Fibroblast of lung (primary cell): ENCODE results near the gene RBMY1J. TPM values are rescaled to one million over a fixed set of nuclear protein-coding genes. Genes with fewer than 3 reads are reported as not detected.
"Not testable (repeated sequence)": the region's sequence is repeated elsewhere in the genome, so short reads cannot be mapped to it uniquely, and the experiment has no call there.

ENCODE experiments used
- DNase-seq, 2 donors: peaks; one replicate each; pipeline versions ENCODE4 v3.0.0 to v3.0.0-alpha.2; 2010; ENCODE audit warnings: low read depth in 2 of 2
- H2AFZ ChIP-seq: 2 replicates; pipeline ENCODE4 v1.5.1; 2012; ENCODE audit warnings: low read length, control low read depth, inconsistent platforms
- H3K27ac ChIP-seq: 2 replicates; pipeline ENCODE4 v1.5.1; 2011; ENCODE audit warnings: low read length, control low read depth; ENCODE audit not compliant: insufficient read depth
- H3K27me3 ChIP-seq: 2 replicates; pipeline ENCODE4 v1.5.1; 2011; ENCODE audit warnings: mild to moderate bottlenecking, low read length; ENCODE audit not compliant: control insufficient read depth, insufficient read depth
- H3K36me3 ChIP-seq: 2 replicates; pipeline ENCODE4 v1.5.1; 2011; ENCODE audit warnings: low read length; ENCODE audit not compliant: control insufficient read depth, insufficient read depth
- H3K4me1 ChIP-seq: 2 replicates; pipeline ENCODE4 v1.5.1; 2011; ENCODE audit warnings: low read length; ENCODE audit not compliant: control insufficient read depth, insufficient read depth; ENCODE audit errors: extremely low read depth
- H3K4me2 ChIP-seq: 2 replicates; pipeline ENCODE4 v1.5.1; 2011; ENCODE audit warnings: low read length, control low read depth; ENCODE audit not compliant: insufficient read depth; ENCODE audit errors: extremely low read depth
- H3K4me3 ChIP-seq, 4 experiments: fragments of 200-600 bp in 1 of 4; sonication (generic) in 1 of 4; replicated peaks in 1 of 4; 2 replicates each; pipeline ENCODE4 v1.5.1; 2011 to 2016; ENCODE audit warnings: low read length in 4 of 4, low read depth in 3 of 4, mild to moderate bottlenecking in 3 of 4, control low read depth in 2 of 4, inconsistent platforms in 1 of 4, mixed read lengths in 1 of 4; ENCODE audit not compliant: insufficient read depth in 1 of 4; ENCODE audit errors: control extremely low read depth in 1 of 4
- H3K79me2 ChIP-seq: 2 replicates; pipeline ENCODE4 v1.5.1; 2012; ENCODE audit warnings: mild to moderate bottlenecking, low read length, inconsistent platforms; ENCODE audit not compliant: control insufficient read depth, insufficient read depth
- H3K9ac ChIP-seq: 2 replicates; pipeline ENCODE4 v1.5.1; 2011; ENCODE audit warnings: mild to moderate bottlenecking, low read length, control low read depth; ENCODE audit not compliant: insufficient read depth
- H3K9me3 ChIP-seq: 2 replicates; pipeline ENCODE4 v1.5.1; 2012; ENCODE audit warnings: low read depth, low read length; ENCODE audit not compliant: control insufficient read depth, insufficient read depth
- H4K20me1 ChIP-seq: 2 replicates; pipeline ENCODE4 v1.5.1; 2011; ENCODE audit warnings: low read length; ENCODE audit not compliant: control insufficient read depth, insufficient read depth; ENCODE audit errors: extremely low read depth
- CTCF ChIP-seq, 2 donors: IDR thresholded peaks in 1 of 2; conservative IDR thresholded peaks in 1 of 2; 1 replicate in 1 of 2; 2 replicates in 1 of 2; pipeline ENCODE4 v1.5.1; 2011 to 2012; ENCODE audit warnings: low read length in 2 of 2, control low read depth in 1 of 2, inconsistent platforms in 1 of 2, low read depth in 1 of 2, mild to moderate bottlenecking in 1 of 2
- EZH2 ChIP-seq: IDR thresholded peaks from 2 replicates; pipeline ENCODE4 v1.5.1; 2012; ENCODE audit warnings: low read length, control low read depth, mild to moderate bottlenecking; ENCODE audit errors: missing control alignments
- polyA plus RNA-seq, 2 donors: library from polyadenylated mRNA; depleted of rRNA in 1 of 2; stranded (reverse) in 1 of 2; unstranded in 1 of 2; fragments of >200 nt; gene quantifications; 2 replicates each; pipeline ENCODE4 v1.2.1, GENCODE V29; 2011 to 2012; ENCODE audit warnings: missing spikeins in 1 of 2
- total RNA-seq: library from RNA; depleted of rRNA; stranded (reverse); fragments of >200 nt; gene quantifications from 2 replicates; pipeline ENCODE4 v1.2.1, GENCODE V29; 2014

Gene RBMY1J
- total and polyA plus RNA-seq, 2 donors (not counting 1 experiment from before 2014, with no cell fraction given) = not detected

GRCh38 chrY:22373494-22373893, 29.7 kb upstream of the RBMY1J start:
- Histone ChIP-seq H4K20me1 (no peaks in the 10 kb centered on the region), H3K79me2 (no peaks in the 10 kb centered on the region), H3K4me2 (no peak overlapping the region), H3K36me3 (no peaks in the 10 kb centered on the region), H3K27ac (no peak overlapping the region), H3K9me3 (no peaks in the 10 kb centered on the region), H3K4me1 (no peaks in the 10 kb centered on the region), H3K27me3 (no peaks in the 10 kb centered on the region), H3K9ac (no peak overlapping the region), H2AFZ (no peak overlapping the region), H3K4me3 (no peak overlapping the region)
- DNase-seq = no peak
- TF ChIP-seq CTCF (conservative IDR thresholded peaks at IDR 0.05 in 1 of 2, IDR thresholded peaks at IDR 0.05 in 1 of 2; ENCODE audit: low read depth in 1 of 2, low read length in 2 of 2) (no peak), EZH2 (no peak)

GRCh38 chrY:22444718-22445396, 41.6 kb downstream of the RBMY1J start:
- H3K79me2 ChIP-seq, H3K9me3 ChIP-seq, H2AFZ ChIP-seq, H3K9ac ChIP-seq, DNase-seq, H3K27me3 ChIP-seq, H3K4me2 ChIP-seq, H4K20me1 ChIP-seq, H3K27ac ChIP-seq, H3K4me3 ChIP-seq, H3K4me1 ChIP-seq, H3K36me3 ChIP-seq: not testable (repeated sequence)

- not testable (repeated sequence) for DNase-seq, H4K20me1 ChIP-seq, H3K4me3 ChIP-seq, H3K9me3 ChIP-seq, H3K36me3 ChIP-seq, H3K27me3 ChIP-seq, H3K4me2 ChIP-seq, H3K4me1 ChIP-seq, H3K9ac ChIP-seq, H3K79me2 ChIP-seq, H3K27ac ChIP-seq, H2AFZ ChIP-seq
These were observed 52.3 kb downstream of the RBMY1J start for GRCh38 chrY:22455522-22455921.

- H3K9ac ChIP-seq, H4K20me1 ChIP-seq, H3K27me3 ChIP-seq, DNase-seq, H3K4me1 ChIP-seq, H3K79me2 ChIP-seq, H3K36me3 ChIP-seq, H3K27ac ChIP-seq, H3K4me3 ChIP-seq, H2AFZ ChIP-seq, H3K9me3 ChIP-seq, H3K4me2 ChIP-seq: not testable (repeated sequence)
These were observed 58.8 kb downstream of the RBMY1J start for GRCh38 chrY:22461962-22462361.

Other genes starting within 250 kb of the RBMY1J start
- not detected in 2 replicates for gene RBMY1F, start 220.5 kb upstream of the RBMY1J start, total RNA-seq
- not detected in 2 replicates for gene RBMY1F, start 220.5 kb upstream of the RBMY1J start, polyA plus RNA-seq